Measurements from ENCODE around the gene SAMD5.

- TF ChIP-seq CTCF (IDR thresholded peaks at IDR 0.05; ENCODE audit: control extremely low read depth in 1 of 3, insufficient read depth in 1 of 3, low read depth in 1 of 3, low read length in 3 of 3) (no peak), EP300 (IDR thresholded peaks at IDR 0.05; ENCODE audit: borderline replicate concordance in 1 of 2, low read depth in 2 of 2, low read length in 2 of 2) (no peak), SUZ12 (IDR thresholded peaks at IDR 0.05; ENCODE audit: low read length) (no peak), CHD2 (IDR thresholded peaks at IDR 0.05; ENCODE audit: low read length) (no peak), ZNF274 (IDR thresholded peaks at IDR 0.05; ENCODE audit: borderline replicate concordance, extremely low read depth, low read length) (no peak), RXRA (IDR thresholded peaks at IDR 0.05; ENCODE audit: insufficient read depth, low read depth, low read length) (no peak), SP2 (IDR thresholded peaks at IDR 0.05; ENCODE audit: low read length) (no peak), GTF2F1 (IDR thresholded peaks at IDR 0.05; ENCODE audit: borderline replicate concordance, low read depth, low read length) (no peak), POLR2A (IDR thresholded peaks at IDR 0.05; ENCODE audit: control extremely low read depth in 1 of 2, low read depth in 2 of 2, low read length in 2 of 2) (no peak), KDM5A (IDR thresholded peaks at IDR 0.05; ENCODE audit: low read length) (no peak), POLR2AphosphoS5 (IDR thresholded peaks at IDR 0.05; ENCODE audit: low read depth, low read length) (no peak), SRF (IDR thresholded peaks at IDR 0.05; ENCODE audit: low read depth, low read length) (no peak), MAFK (IDR thresholded peaks at IDR 0.05; ENCODE audit: low read depth, low read length) (no peak), YY1 (IDR thresholded peaks at IDR 0.05; ENCODE audit: low read depth, low read length) (no peak)
Observed at GRCh38 chr6:147548921-147549475, 40.5 kb downstream of the SAMD5 start.

Measured in H1 (cell line).